ENCODE data around the gene AANAT.

The AANAT gene

DNA sequence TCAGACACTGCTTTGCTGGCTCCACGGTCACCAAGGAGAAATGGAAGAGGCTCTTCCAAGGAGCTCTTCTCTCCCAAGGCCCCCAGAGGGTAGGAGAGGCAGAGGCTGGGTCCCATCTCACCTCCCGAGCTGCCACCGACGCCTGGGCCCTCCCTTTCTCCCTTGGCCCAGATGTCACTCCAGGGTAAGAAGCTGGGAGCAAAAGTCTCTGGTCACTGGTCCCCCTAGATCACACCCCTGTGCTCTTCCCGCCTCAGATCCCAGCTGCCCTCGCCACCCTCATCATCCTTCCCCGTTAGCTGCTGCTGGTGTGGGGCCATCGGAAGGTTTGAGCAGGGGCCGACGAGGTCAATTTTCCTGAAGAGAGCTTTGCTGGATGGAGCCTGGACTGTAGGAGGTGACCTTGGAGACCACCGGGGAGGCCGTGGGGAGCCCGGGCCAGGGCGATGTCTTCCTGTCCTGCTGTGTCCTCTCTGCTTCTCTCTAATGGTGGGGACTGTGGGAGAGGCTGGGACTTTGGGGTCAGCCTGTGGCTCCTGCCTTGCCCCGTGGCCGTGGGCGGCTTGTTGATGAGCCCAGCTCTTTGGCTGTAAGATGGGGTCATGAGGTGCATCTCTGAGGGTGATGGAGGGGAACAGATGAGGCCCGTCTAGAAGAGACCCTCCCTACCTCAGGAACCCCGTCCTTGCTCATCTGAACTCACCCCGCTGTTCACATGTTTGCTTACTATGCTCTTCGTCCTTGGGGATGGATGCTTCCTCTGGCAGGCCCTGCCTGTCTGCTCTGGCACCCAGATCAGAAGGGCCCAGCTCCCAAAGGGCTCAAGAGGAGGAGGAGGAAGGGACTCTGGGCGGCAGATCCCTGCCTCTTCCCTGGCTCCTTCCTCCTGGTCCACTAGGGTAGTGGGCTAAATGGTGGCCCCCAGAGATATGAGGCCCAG is 45.2 kb downstream of the AANAT start:
- H3K4me3 ChIP-seq (ENCODE audit: low read depth, low read length), result no peak overlapping the region
- no peaks in the 10 kb centered on the region for H3K36me3 ChIP-seq (ENCODE audit: control insufficient read depth in 2 of 2, insufficient read depth in 1 of 2, low read length in 2 of 2)
- TF ChIP-seq ZNF148 (tag by site-specific recombination; IDR thresholded peaks at IDR 0.05; ENCODE audit: borderline replicate concordance), result no peak
- TF ChIP-seq, protein P1, sequence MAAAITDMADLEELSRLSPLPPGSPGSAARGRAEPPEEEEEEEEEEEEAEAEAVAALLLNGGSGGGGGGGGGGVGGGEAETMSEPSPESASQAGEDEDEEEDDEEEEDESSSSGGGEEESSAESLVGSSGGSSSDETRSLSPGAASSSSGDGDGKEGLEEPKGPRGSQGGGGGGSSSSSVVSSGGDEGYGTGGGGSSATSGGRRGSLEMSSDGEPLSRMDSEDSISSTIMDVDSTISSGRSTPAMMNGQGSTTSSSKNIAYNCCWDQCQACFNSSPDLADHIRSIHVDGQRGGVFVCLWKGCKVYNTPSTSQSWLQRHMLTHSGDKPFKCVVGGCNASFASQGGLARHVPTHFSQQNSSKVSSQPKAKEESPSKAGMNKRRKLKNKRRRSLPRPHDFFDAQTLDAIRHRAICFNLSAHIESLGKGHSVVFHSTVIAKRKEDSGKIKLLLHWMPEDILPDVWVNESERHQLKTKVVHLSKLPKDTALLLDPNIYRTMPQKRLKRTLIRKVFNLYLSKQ (tag by site-specific recombination; IDR thresholded peaks at IDR 0.05; ENCODE audit: borderline replicate concordance), result no peak
- TF ChIP-seq, protein P2, sequence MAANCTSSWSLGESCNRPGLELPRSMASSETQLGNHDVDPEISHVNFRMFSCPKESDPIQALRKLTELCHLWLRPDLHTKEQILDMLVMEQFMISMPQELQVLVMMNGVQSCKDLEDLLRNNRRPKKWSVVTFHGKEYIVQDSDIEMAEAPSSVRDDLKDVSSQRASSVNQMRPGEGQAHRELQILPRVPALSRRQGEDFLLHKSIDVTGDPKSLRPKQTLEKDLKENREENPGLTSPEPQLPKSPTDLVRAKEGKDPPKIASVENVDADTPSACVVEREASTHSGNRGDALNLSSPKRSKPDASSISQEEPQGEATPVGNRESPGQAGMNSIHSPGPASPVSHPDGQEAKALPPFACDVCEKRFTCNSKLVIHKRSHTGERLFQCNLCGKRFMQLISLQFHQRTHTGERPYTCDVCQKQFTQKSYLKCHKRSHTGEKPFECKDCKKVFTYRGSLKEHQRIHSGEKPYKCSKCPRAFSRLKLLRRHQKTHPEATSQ (tag by site-specific recombination; IDR thresholded peaks at IDR 0.05), result no peak
- no peak for TF ChIP-seq ZNF571 (tag by site-specific recombination; IDR thresholded peaks at IDR 0.05)
- no peak for TF ChIP-seq ZNF664 (tag by site-specific recombination; IDR thresholded peaks at IDR 0.05)
- peak; percentile 64 for TF ChIP-seq ZNF341 (tag by site-specific recombination; IDR thresholded peaks at IDR 0.05; ENCODE audit: low read depth)
- TF ChIP-seq ZIC2 (tag by site-specific recombination; IDR thresholded peaks at IDR 0.05), result no peak
- TF ChIP-seq, protein P3, sequence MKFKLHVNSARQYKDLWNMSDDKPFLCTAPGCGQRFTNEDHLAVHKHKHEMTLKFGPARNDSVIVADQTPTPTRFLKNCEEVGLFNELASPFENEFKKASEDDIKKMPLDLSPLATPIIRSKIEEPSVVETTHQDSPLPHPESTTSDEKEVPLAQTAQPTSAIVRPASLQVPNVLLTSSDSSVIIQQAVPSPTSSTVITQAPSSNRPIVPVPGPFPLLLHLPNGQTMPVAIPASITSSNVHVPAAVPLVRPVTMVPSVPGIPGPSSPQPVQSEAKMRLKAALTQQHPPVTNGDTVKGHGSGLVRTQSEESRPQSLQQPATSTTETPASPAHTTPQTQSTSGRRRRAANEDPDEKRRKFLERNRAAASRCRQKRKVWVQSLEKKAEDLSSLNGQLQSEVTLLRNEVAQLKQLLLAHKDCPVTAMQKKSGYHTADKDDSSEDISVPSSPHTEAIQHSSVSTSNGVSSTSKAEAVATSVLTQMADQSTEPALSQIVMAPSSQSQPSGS (tag by site-specific recombination; IDR thresholded peaks at IDR 0.05; ENCODE audit: low read depth), result no peak
- 0 out of 2 replicates have a peak, but pooled peaks have one; percentile 21 for TF ChIP-seq ZBTB48 (tag by site-specific recombination; IDR thresholded peaks at IDR 0.05)
- no peak overlapping the region for H3K27ac ChIP-seq (ENCODE audit: extremely low read depth, low read depth, low read length)
- no peaks in the 10 kb centered on the region for H3K9me3 ChIP-seq (ENCODE audit: control insufficient read depth, insufficient read depth, low read depth, low read length)
- no peaks in the 10 kb centered on the region for H3K4me1 ChIP-seq (ENCODE audit: control insufficient read depth, insufficient read depth, low read length)
- POLR2A ChIA-PET, result no interaction called here
- CTCF ChIA-PET, result interaction anchor here (0.9 to 8.4 kb wide), 7 partner anchors 10 to 169 kb away, joined by 3 to 187 read pairs (median 5); partner anchors contain the start of genes AANAT and PRCD

DNA sequence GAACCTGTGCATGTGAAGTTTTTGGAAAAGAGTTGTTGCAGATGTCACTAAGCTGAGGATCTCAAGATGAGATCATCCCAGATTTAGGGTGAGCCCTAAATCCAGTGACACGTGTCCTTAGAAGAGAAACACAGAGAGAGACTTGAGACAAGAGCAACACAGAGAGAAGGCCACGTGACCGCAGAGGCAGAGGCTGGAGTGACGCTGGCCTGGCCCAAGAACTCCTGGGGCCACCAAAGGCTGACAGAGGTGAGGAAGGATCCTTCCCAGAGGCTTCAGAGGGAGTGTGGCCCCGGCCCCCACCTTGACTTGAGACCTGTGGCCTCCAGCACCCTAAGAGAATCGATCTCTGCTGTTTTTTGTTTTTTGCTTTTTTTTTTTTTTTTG is 45.9 kb downstream of the AANAT start:
- Histone ChIP-seq H3K4me3 (ENCODE audit: low read depth, low read length) (no peak overlapping the region), H3K27ac (ENCODE audit: extremely low read depth, low read depth, low read length) (no peak overlapping the region), H3K9me3 (ENCODE audit: control insufficient read depth, insufficient read depth, low read depth, low read length) (no peaks in the 10 kb centered on the region), H3K36me3 (ENCODE audit: control insufficient read depth in 2 of 2, insufficient read depth in 1 of 2, low read length in 2 of 2) (no peaks in the 10 kb centered on the region), H3K4me1 (ENCODE audit: control insufficient read depth, insufficient read depth, low read length) (no peaks in the 10 kb centered on the region)
- ChIA-PET CTCF (interaction anchor here (1.3 to 8.4 kb wide), 5 partner anchors 10 to 51 kb away, joined by 3 to 187 read pairs (median 11); partner anchors contain the start of genes AANAT and PRCD), POLR2A (interaction anchor here (0.7 kb wide), 2 partner anchors 99 to 111 kb away, joined by 4 to 5 read pairs; no protein-coding TSS in a partner anchor)
- TF ChIP-seq HOXC10 (CRISPR knock-in tag; IDR thresholded peaks at IDR 0.05) (no peak), ZBTB26 (tag by site-specific recombination; optimal IDR thresholded peaks at IDR 0.05) (no peak), ZNF558 (tag by site-specific recombination; IDR thresholded peaks at IDR 0.05) (no peak), ZNF548 (tag by site-specific recombination; IDR thresholded peaks at IDR 0.05) (no peak), ZNF596 (tag by site-specific recombination; IDR thresholded peaks at IDR 0.05) (no peak), ZNF202 (tag by site-specific recombination; IDR thresholded peaks at IDR 0.05; ENCODE audit: borderline replicate concordance) (no peak), ZNF280C (tag by site-specific recombination; IDR thresholded peaks at IDR 0.05) (no peak), ZNF175 (tag by site-specific recombination; IDR thresholded peaks at IDR 0.05) (no peak), ZNF776 (tag by site-specific recombination; IDR thresholded peaks at IDR 0.05; ENCODE audit: borderline replicate concordance) (no peak), ZBTB21 (tag by site-specific recombination; IDR thresholded peaks at IDR 0.05) (no peak), ZNF37A (tag by site-specific recombination; IDR thresholded peaks at IDR 0.05) (no peak)
- TF ChIP-seq, protein P4, sequence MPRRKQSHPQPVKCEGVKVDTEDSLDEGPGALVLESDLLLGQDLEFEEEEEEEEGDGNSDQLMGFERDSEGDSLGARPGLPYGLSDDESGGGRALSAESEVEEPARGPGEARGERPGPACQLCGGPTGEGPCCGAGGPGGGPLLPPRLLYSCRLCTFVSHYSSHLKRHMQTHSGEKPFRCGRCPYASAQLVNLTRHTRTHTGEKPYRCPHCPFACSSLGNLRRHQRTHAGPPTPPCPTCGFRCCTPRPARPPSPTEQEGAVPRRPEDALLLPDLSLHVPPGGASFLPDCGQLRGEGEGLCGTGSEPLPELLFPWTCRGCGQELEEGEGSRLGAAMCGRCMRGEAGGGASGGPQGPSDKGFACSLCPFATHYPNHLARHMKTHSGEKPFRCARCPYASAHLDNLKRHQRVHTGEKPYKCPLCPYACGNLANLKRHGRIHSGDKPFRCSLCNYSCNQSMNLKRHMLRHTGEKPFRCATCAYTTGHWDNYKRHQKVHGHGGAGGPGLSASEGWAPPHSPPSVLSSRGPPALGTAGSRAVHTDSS (tag by site-specific recombination; IDR thresholded peaks at IDR 0.05), result no peak

Data from HEK293 (cell line).